Glomerular visceral epithelial cell (primary cell): ENCODE results near the gene PCED1B.
A peak's percentile ranks its signal among the peaks of the same experiment; 100 is the strongest.
"Not testable (repeated sequence)": the region's sequence is repeated elsewhere in the genome, so short reads cannot be mapped to it uniquely, and the experiment has no call there.

Source experiments
- DNase-seq: peaks from one replicate; pipeline ENCODE4 v3.0.0-alpha.2; 2016; ENCODE audit errors: extremely low spot score

Gene PCED1B

DNA sequence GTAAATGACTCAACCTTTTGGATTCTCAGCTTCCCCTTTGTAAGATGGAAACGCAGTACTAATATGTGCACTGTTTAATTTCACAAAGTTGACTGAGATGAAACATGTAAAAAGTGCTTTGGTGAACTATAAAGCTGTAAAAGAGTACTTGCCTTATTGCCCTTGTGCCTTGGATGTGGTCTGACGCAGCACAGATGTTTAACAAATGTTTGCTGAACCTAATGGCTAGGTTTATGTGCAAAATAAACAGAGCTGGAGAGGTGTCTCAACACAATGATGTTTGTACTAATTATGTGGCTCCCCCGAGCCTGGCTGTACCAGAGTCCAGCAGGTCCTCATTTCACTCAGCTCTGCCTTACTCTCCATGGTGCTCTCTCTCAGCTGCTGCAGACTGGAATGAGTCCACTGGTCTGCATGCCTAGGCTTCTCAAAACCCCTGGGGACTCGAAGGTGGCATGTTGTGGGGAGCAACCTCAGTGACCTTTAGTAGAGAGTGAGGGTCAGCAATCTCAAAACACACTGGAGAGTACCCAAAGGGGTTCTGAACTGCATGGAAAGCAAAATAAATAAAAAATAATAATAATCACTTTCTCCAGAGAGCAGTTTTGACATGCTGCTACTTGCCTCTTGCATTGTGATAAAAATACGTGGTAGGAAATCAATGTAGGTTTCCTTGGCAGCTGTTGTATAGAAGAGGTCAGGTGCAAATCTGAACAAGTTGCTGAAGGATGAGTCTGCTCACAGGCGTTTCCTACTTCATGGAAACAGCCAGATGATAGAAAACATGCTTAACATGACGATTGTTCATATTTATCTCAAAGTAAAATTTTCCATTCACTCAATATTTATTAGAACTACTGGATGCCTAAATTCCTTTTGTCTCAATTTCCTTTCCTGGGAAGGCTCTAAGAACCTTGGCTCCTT, 8.9 kb downstream of the PCED1B start:
- peak; percentile 37 for DNase-seq

DNA sequence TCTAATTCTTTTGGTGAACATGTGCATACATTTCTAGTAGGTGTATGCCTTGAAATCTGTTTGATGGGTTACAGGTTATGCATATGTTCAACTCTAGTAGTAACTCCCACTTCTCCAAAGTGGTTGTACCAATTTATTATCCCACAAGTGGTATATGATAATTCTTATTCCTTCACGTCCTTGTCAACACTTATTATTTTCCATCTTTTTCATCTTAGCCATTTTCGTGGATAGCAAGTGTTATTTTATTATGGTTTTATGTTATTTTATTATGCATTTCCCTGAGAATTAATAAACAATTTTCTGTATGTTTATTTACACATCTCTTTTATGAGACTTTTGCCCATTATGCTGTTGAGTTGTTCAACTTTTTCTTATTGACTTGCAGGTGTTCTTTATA, 11.6 kb downstream of the PCED1B start:
- no peak for DNase-seq

GRCh38 chr12:47094804-47095203, 15.4 kb downstream of the PCED1B start:
- peak; percentile 92 for DNase-seq

- DNase-seq, result peak; percentile 88
These were observed 16.2 kb downstream of the PCED1B start for GRCh38 chr12:47095446-47096236.

DNA sequence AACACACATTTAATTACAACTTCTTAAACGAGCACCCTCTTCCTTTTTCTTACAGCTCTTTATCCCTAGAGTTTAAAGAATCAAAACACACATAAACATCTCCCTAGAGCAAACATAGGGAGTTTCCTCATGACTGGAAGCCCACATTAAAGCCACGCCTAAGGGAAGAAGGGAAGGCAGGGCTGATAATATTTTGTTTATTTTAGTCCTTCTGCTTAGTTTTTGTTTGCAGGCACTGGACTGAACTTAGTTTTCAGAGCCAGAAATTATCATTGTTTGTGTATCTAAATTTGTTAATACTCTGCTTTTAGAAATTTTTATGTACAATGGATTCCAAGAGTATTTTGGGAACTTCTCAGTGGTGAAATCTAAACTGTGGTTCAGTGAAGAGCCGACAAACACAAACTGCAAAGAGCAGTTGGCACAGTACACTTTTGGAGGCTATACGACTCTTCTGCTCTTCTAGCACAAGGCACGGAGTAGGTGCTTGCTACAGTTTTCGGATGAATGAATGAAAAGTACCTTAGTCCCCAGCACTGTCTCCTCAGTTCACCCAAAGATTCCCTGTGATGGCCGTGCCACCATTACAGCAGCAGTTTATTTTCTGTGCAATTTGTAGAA, 18.0 kb downstream of the PCED1B start:
- DNase-seq, result no peak

- no peak for DNase-seq
These were observed 18.7 kb downstream of the PCED1B start for GRCh38 chr12:47098099-47098498.

DNA sequence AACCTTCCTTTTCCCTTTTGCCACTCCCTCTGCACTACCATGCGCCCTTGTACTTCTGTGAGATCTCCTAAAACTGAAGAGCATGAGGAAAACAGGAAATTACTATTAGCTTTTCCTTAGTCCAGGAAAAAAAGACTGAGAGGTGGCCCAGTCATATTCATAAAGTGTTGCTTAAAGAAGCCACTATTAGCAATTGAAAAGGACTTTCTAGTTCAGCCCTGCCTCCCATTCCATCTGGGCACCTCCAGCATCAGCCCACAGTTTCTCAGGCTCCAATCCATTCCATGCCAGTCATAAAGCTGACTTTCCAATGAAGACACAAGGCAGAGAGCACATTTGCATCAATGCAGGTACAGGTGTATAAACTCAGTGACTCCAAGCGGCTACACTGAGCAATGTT, 20.2 kb downstream of the PCED1B start:
- no peak for DNase-seq

DNA sequence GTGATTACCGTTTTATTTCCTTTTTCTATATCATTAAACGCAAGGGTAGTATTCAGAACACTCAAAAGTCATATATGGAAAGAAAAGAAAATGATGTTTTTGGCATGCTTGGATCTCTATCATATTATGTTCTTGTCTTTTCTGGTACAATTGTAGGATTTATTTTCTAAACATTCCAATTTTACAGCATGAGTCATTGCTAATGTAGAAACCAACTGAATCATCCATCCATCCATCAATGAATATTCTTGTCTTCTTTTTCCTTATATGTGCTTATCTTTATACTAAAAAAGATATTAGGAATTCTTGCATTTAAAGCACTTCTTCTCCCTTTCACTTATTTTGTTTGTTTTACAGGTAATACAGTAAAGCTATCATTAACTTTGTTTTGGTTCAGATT, 20.7 kb downstream of the PCED1B start:
- DNase-seq, result no peak

DNA sequence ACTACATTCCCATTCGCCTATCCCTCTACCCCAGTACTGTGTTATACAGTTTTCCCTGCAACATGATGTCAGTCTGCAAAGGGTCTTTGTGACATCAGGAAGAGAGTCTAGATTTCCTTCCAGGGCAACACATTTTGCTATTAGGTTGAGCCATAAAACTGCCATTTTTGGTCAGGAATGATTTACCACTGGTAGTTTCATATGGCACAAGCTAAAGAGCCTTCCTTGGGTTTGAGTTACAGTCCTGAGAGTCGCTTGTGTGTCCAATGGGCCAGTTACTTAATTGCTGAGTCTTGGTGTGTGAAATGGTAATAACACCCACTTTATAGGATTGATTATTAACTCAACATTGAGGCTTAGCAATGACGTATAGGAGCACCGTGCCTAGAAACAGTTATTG, 23.0 kb downstream of the PCED1B start:
- DNase-seq, result no peak

- peak; percentile 47 for DNase-seq
These were observed 23.6 kb downstream of the PCED1B start for GRCh38 chr12:47102845-47103651.

DNA sequence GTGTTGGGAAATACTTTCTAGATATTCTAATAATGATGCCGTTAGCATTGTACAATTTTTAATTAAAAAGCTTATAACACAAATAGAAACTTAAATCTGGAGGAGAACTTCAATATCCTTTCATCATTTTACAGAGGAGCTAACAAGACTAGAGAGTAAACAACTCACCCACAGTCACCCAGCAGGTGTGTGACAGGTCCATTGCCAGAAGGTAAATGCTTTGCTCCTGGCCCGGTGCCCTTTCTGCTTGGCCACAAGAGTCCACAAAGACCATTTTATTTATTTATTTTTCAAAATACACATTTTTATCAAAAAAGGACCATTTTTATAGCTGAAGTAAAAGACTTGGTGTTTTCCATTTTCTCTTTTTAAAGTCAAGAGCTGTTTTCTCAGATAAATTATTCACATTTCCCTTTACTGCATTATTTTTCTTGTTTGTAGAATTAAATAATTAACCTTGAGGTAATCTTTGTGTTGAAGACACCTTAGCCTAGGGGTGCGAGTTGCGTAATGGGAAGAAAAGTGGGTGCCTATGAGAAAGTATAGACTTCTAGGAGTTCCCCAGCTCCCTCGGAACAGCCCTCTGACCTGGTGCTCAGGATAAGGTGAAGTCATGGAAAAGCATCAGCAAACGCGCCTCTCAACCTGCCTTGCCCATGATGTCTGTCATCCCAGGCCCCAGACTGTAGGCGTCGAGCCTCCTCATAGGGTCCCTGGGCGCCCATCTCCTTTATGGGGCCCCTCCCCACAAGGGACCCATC, 26.7 kb downstream of the PCED1B start:
- DNase-seq, result no peak

DNA sequence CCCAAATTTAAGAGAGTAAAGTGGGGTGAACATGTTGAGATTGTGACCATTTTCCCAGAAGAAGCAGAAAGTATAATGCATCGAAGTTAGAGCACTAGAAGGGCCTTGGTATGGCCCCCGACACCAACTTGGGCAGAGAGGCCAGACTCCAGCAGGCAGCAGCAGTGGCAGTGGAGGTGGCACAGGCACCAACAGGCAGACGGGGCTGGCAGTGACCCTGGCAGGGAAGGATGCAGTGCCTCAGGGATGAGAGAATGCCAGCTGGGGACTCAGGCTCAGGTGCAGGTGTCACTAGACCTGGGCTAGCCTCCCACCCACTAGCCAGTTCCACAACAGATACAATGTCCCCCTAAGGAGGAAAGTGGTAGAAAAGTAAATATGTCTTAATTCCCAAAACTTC, 28.0 kb downstream of the PCED1B start:
- DNase-seq, result no peak

- DNase-seq, result no peak
These were observed 28.5 kb downstream of the PCED1B start for GRCh38 chr12:47107926-47108325.

GRCh38 chr12:47110011-47110541, 30.7 kb downstream of the PCED1B start:
- no peak for DNase-seq

GRCh38 chr12:47110718-47111391, 31.4 kb downstream of the PCED1B start:
- no peak for DNase-seq

DNA sequence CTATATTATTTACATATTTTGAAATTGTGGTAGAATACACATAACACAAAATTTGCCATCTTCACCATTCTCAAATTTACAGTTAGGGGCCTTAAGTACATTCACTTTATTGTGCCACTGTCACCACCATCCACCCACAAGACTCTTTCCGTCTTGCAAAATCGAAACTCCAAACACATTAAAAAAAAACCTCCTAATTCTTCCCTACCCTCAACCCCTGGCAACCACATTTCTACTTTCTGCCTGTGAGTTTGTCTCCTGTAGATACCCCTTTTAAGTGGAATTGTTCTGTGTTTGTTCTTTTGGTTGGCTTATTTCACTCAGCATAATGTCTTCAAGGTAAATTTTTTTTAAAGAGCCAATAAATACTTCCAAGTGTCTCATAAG, 32.0 kb downstream of the PCED1B start:
- no peak for DNase-seq

- DNase-seq, result no peak
These were observed 32.4 kb downstream of the PCED1B start for GRCh38 chr12:47111854-47112253.

DNA sequence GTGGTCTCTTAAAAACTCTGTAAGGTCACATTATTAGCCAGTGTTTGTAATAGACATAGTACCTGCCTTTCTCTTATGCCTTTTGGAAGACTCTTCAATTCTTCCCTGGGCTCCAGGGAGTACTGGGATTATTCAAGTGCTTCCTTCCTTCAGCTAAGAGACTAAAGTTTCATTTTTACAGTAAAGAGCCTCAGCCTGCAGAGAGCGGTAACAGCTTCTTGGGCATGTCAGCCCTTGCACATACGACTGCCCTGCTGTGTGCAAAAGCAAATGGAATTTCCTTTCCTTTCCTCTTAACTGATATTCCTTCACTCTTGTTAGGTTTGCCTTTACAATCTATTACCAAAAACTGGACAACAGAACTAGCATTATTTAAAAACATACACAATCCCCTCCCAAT, 33.3 kb downstream of the PCED1B start:
- no peak for DNase-seq

DNA sequence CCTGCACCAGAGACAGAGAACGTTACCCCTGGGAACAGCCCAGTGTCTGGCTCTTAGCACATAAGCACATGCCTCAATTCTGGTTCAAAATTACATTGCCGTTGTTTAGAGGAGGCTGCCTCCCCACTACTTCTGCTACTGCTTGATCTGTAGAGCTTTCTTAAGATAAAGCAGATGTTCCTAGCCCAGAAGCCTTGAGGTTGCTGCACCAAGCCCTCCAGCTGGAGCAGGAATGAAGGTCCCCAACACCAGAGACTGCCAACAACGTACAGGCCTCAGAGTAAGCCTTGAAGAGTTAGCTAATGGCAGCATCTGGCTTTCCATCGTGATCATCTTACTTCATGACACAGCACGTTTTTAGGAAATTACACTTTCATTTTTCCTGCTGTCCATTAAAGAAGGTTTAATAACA, 35.1 kb downstream of the PCED1B start:
- DNase-seq, result no peak

- DNase-seq, result not testable (repeated sequence)
These were observed 37.9 kb downstream of the PCED1B start for GRCh38 chr12:47117305-47117704.
